Trophoblast cell (in vitro differentiated cells and primary cell): ENCODE results near the gene CELF5.

ENCODE experiments used
- DNase-seq, 2 donors: peaks; one replicate each; pipeline ENCODE4 v3.0.0-alpha.2; 2016
- H2AFZ ChIP-seq: 2 replicates; pipeline ENCODE4 v1.6.1; 2013; ENCODE audit warnings: low read length, moderate library complexity, mild to moderate bottlenecking; ENCODE audit not compliant: insufficient read depth, poor library complexity
- H2AK5ac ChIP-seq: 2 replicates; pipeline ENCODE4 v1.6.1; 2013; ENCODE audit warnings: mild to moderate bottlenecking, low read length
- H2BK120ac ChIP-seq: 2 replicates; pipeline ENCODE4 v1.6.1; 2013; ENCODE audit warnings: low read length, mild to moderate bottlenecking, moderate library complexity; ENCODE audit not compliant: insufficient read depth, poor library complexity
- H2BK12ac ChIP-seq: 2 replicates; pipeline ENCODE4 v1.6.1; 2013; ENCODE audit warnings: mild to moderate bottlenecking, low read length, moderate library complexity
- H2BK5ac ChIP-seq: 2 replicates; pipeline ENCODE4 v1.6.1; 2013; ENCODE audit warnings: low read length, low read depth, moderate library complexity, mild to moderate bottlenecking; ENCODE audit not compliant: poor library complexity
- H3K14ac ChIP-seq: 2 replicates; pipeline ENCODE4 v1.6.1; 2013; ENCODE audit warnings: mild to moderate bottlenecking, low read length
- H3K18ac ChIP-seq: 2 replicates; pipeline ENCODE4 v1.6.1; 2013; ENCODE audit warnings: mild to moderate bottlenecking, low read length
- H3K23ac ChIP-seq: 2 replicates; pipeline ENCODE4 v1.6.1; 2013; ENCODE audit warnings: low read length
- H3K27ac ChIP-seq: 2 replicates; pipeline ENCODE4 v1.5.1; 2013; ENCODE audit warnings: low read depth, mild to moderate bottlenecking, inconsistent platforms, low read length, moderate library complexity
- H3K27me3 ChIP-seq: 2 replicates; pipeline ENCODE4 v1.6.1; 2013; ENCODE audit warnings: inconsistent platforms, mild to moderate bottlenecking, low read length, moderate library complexity; ENCODE audit not compliant: insufficient read depth
- H3K36me3 ChIP-seq, 2 experiments: 1 replicate in 1 of 2; 2 replicates in 1 of 2; pipeline ENCODE4 v1.6.1; 2013; ENCODE audit warnings: low read length in 2 of 2, mild to moderate bottlenecking in 2 of 2, moderate library complexity in 1 of 2; ENCODE audit not compliant: insufficient read depth in 2 of 2, control insufficient read depth in 1 of 2
- H3K4ac ChIP-seq: 2 replicates; pipeline ENCODE4 v1.6.1; 2013; ENCODE audit warnings: low read depth, mild to moderate bottlenecking, low read length, moderate library complexity
- H3K4me1 ChIP-seq, 2 experiments: 1 replicate in 1 of 2; 2 replicates in 1 of 2; pipeline ENCODE4 v1.6.1; 2013; ENCODE audit warnings: low read length in 2 of 2, mild to moderate bottlenecking in 2 of 2, moderate library complexity in 1 of 2; ENCODE audit not compliant: insufficient read depth in 2 of 2, control insufficient read depth in 1 of 2
- H3K4me2 ChIP-seq: 2 replicates; pipeline ENCODE4 v1.6.1; 2013; ENCODE audit warnings: inconsistent platforms, mild to moderate bottlenecking, low read length, moderate library complexity
- H3K4me3 ChIP-seq: 2 replicates; pipeline ENCODE4 v1.5.1; 2013; ENCODE audit warnings: mild to moderate bottlenecking, low read depth, low read length, inconsistent platforms
- H3K79me1 ChIP-seq: one replicate; pipeline ENCODE4 v1.6.1; 2013; ENCODE audit warnings: low read length
- H3K79me2 ChIP-seq: 2 replicates; pipeline ENCODE4 v1.6.1; 2013; ENCODE audit warnings: low read length, mild to moderate bottlenecking; ENCODE audit not compliant: control insufficient read depth, insufficient read depth, poor library complexity
- H3K9ac ChIP-seq: 2 replicates; pipeline ENCODE4 v1.6.1; 2013; ENCODE audit warnings: mild to moderate bottlenecking, low read length
- H3K9me3 ChIP-seq: 2 replicates; pipeline ENCODE4 v1.6.1; 2013; ENCODE audit warnings: low read depth, mild to moderate bottlenecking, control low read depth, inconsistent platforms, low read length; ENCODE audit not compliant: insufficient read depth
- H4K12ac ChIP-seq: 2 replicates; pipeline ENCODE4 v1.6.1; 2013; ENCODE audit warnings: low read depth, mild to moderate bottlenecking, low read length, moderate library complexity
- H4K8ac ChIP-seq: 2 replicates; pipeline ENCODE4 v1.6.1; 2013; ENCODE audit warnings: low read depth, mild to moderate bottlenecking, low read length, moderate library complexity
- H4K91ac ChIP-seq: one replicate; pipeline ENCODE4 v1.6.1; 2013; ENCODE audit warnings: low read depth, mild to moderate bottlenecking, low read length, moderate library complexity
- WGBS: extraction: QIAGEN DNeasy Blood & Tissue Kit; methylation state at CpG from one replicate; pipeline ENCODE4 v1.1.7; 2013; ENCODE audit warnings: missing lambda C conversion rate; ENCODE audit not compliant: insufficient read length, insufficient coverage; ENCODE audit errors: extremely low coverage; 5-methylcytosine and 5-hydroxymethylcytosine counted together

The CELF5 gene

GRCh38 chr19:3225169-3225485 is 666 bp downstream of the CELF5 start:
- Histone ChIP-seq H3K18ac (no peak overlapping the region), H2AK5ac (no peak overlapping the region), H3K9ac (no peak overlapping the region), H3K36me3 (no peaks in the 10 kb centered on the region), H3K4me3 (no peak overlapping the region), H4K12ac (no peak overlapping the region), H2BK120ac (no peak overlapping the region), H3K23ac (no peak overlapping the region), H3K79me1 (no peaks in the 10 kb centered on the region), H3K4me1 (peaks cover 0 to 2% of the 10 kb centered on the region in 2 experiments), H3K4ac (no peak overlapping the region), H2BK12ac (no peak overlapping the region), H3K9me3 (no peaks in the 10 kb centered on the region), H3K27me3 (peaks cover 21% of the 10 kb centered on the region), H3K14ac (no peak overlapping the region), H2AFZ (no peak overlapping the region), H4K91ac (no peak overlapping the region), H4K8ac (no peak overlapping the region), H3K27ac (no peak overlapping the region), H3K4me2 (no peak overlapping the region), H3K79me2 (no peaks in the 10 kb centered on the region), H2BK5ac (no peak overlapping the region)
- WGBS, result no CpG with 5 or more reads among the region's 9 CpGs
- no peak for DNase-seq

- H3K79me2 ChIP-seq, result no peaks in the 10 kb centered on the region
- H3K4me3 ChIP-seq, result no peak overlapping the region
- H3K23ac ChIP-seq, result no peak overlapping the region
- H4K8ac ChIP-seq, result no peak overlapping the region
- H4K12ac ChIP-seq, result no peak overlapping the region
- no peak for DNase-seq
- no peaks in the 10 kb centered on the region for H3K9me3 ChIP-seq
- peaks cover 21% of the 10 kb centered on the region for H3K27me3 ChIP-seq
- H3K4me1 ChIP-seq, result peaks cover 0 to 2% of the 10 kb centered on the region in 2 experiments
- H2BK5ac ChIP-seq, result no peak overlapping the region
- no peak overlapping the region for H3K27ac ChIP-seq
- no peaks in the 10 kb centered on the region for H3K79me1 ChIP-seq
- H3K9ac ChIP-seq, result no peak overlapping the region
- H2AFZ ChIP-seq, result no peak overlapping the region
- H2AK5ac ChIP-seq, result no peak overlapping the region
- H4K91ac ChIP-seq, result no peak overlapping the region
- no peak overlapping the region for H3K14ac ChIP-seq
- no peak overlapping the region for H3K4me2 ChIP-seq
- H3K4ac ChIP-seq, result no peak overlapping the region
- WGBS, result no CpG with 5 or more reads among the region's 16 CpGs
- no peak overlapping the region for H2BK12ac ChIP-seq
- H2BK120ac ChIP-seq, result no peak overlapping the region
- H3K18ac ChIP-seq, result no peak overlapping the region
- no peaks in the 10 kb centered on the region for H3K36me3 ChIP-seq
Observed at GRCh38 chr19:3225677-3226093, 1.2 kb downstream of the CELF5 start.

GRCh38 chr19:3227054-3227626 is 2.7 kb downstream of the CELF5 start:
- Histone ChIP-seq H2AK5ac (no peak overlapping the region), H2BK5ac (no peak overlapping the region), H2BK12ac (no peak overlapping the region), H3K4ac (no peak overlapping the region), H3K9me3 (no peaks in the 10 kb centered on the region), H3K14ac (no peak overlapping the region), H3K27ac (no peak overlapping the region), H3K9ac (no peak overlapping the region), H3K27me3 (peaks cover 21% of the 10 kb centered on the region), H3K79me2 (no peaks in the 10 kb centered on the region), H3K4me2 (no peak overlapping the region), H4K91ac (no peak overlapping the region), H3K4me1 (peaks cover 0 to 2% of the 10 kb centered on the region in 2 experiments), H3K79me1 (no peaks in the 10 kb centered on the region), H2BK120ac (no peak overlapping the region), H3K4me3 (no peak overlapping the region), H3K36me3 (no peaks in the 10 kb centered on the region), H2AFZ (no peak overlapping the region), H3K18ac (no peak overlapping the region), H4K8ac (no peak overlapping the region), H3K23ac (no peak overlapping the region), H4K12ac (no peak overlapping the region)
- DNase-seq, result no peak
- no CpG with 5 or more reads among the region's 12 CpGs for WGBS

- no peak for DNase-seq
- no CpG with 5 or more reads among the region's 9 CpGs for WGBS
Observed at GRCh38 chr19:3229346-3229743, 4.9 kb downstream of the CELF5 start.

More at GRCh38 chr19:3229346-3229743, 4.9 kb downstream of the CELF5 start:
- H2AK5ac ChIP-seq, result no peak overlapping the region
- H4K8ac ChIP-seq, result no peak overlapping the region
- H3K14ac ChIP-seq, result no peak overlapping the region
- H3K36me3 ChIP-seq, result no peaks in the 10 kb centered on the region
- no peak overlapping the region for H3K9ac ChIP-seq
- no peak overlapping the region for H2BK12ac ChIP-seq
- no peaks in the 10 kb centered on the region for H3K9me3 ChIP-seq
- no peaks in the 10 kb centered on the region for H3K79me2 ChIP-seq
- no peaks in the 10 kb centered on the region for H3K79me1 ChIP-seq
- no peak overlapping the region for H4K12ac ChIP-seq
- H2BK120ac ChIP-seq, result no peak overlapping the region
- H3K27ac ChIP-seq, result no peak overlapping the region
- peaks cover 0 to 2% of the 10 kb centered on the region in 2 experiments for H3K4me1 ChIP-seq
- peaks cover 21% of the 10 kb centered on the region for H3K27me3 ChIP-seq
- H3K4ac ChIP-seq, result no peak overlapping the region
- H3K18ac ChIP-seq, result no peak overlapping the region
- no peak overlapping the region for H3K4me2 ChIP-seq
- H2AFZ ChIP-seq, result no peak overlapping the region
- no peak overlapping the region for H3K23ac ChIP-seq
- no peak overlapping the region for H3K4me3 ChIP-seq
- H2BK5ac ChIP-seq, result no peak overlapping the region
- H4K91ac ChIP-seq, result no peak overlapping the region
